ENCODE data around the gene FAM200C. TPM values are rescaled to one million over a fixed set of nuclear protein-coding genes. Genes with fewer than 3 reads are reported as not detected.

Gene FAM200C
- not detected for total RNA-seq
- under 1 TPM; 0.17 to 0.37 (median 0.35) TPM for polyA plus RNA-seq

DNA sequence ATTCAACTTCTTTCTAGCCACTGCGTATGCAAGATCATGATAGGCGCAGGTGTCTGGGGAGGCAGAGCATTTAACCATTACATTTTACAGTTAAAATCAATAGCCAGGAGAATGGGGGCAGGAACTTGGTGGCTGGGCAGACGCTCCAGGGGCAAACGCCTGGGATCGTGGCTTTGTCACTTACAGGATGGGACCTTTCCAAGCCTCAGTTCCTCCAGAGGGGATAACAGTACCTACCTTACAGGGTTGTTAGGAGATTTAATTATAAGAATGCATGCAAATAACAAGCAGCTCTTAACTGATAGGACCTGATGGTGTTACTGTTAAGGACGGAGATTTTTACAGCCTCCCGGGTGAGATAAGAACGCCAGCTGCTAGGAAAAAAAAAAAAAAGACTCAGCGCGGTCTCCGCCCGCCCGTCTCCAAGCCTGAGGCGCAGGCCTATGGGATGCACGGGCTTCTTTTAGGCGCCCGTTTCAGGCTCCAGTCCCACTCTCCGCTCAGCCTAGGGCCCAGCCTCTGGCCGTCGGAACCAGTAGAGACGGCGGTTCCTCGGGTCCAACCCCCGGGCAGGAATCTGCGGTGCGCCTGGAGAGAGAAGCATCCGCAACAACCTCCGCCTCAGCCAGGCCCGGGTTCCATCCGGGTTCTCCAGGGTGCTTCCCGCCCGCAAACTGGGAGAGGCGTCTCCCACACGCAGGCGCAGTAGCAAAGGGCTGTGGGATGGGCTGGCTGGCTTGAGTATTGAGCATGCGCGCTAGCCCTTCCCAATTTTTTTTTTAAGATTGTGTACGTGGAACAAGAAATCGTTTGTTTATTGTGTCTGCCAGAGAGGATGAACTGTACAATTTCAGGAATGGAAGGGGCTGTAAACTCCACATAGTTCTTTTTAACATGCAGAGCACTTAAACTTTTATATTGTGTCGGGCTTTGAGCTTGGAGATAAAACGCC lies at the start of gene FAM200C:
Gene FAM200C (minus strand): TSS at position 653 of the 952 bp plus-strand sequence. CDS start 4,564 bp downstream, outside the sequence.
- Histone ChIP-seq H3K4me3 (ENCODE audit: low read depth, low read length) (peak within 1 kb of the TSS; percentile 88), H3K27me3 (ENCODE audit: control insufficient read depth, insufficient read depth, low read length) (no peaks in the 10 kb centered on the region), H3K27ac (ENCODE audit: insufficient read depth, low read length, poor library complexity, severe bottlenecking) (peak within 1 kb of the TSS; percentile 8), H3K9me3 (ENCODE audit: control insufficient read depth in 2 of 2, low read length in 2 of 2) (no peaks in the 10 kb centered on the region), H3K36me3 (ENCODE audit: control insufficient read depth, insufficient read depth, low read length) (peaks cover 32% of the 10 kb centered on the region), H3K4me1 (ENCODE audit: control insufficient read depth, insufficient read depth, low read length, poor library complexity, severe bottlenecking) (peaks cover 11% of the 10 kb centered on the region)
- H3K4me3 Mint-ChIP-seq = peak within 1 kb of the TSS; percentile 91 to 96 (median 92)
- H3K27ac Mint-ChIP-seq = peak within 1 kb of the TSS; percentile 42 to 91 (median 88)
- DNase-seq (peak; percentile 40 to 71 (median 53)), ATAC-seq (ENCODE audit: low read depth in 2 of 2) (peak; percentile 54 to 55)
- H3K36me3 Mint-ChIP-seq = peaks cover 15% of the 10 kb centered on the region
- no peaks in the 10 kb centered on the region for H3K27me3 Mint-ChIP-seq
- H3K9me3 Mint-ChIP-seq = no peaks in the 10 kb centered on the region
- peaks cover 8 to 17% (median 13%) of the 10 kb centered on the region in 4 donors for H3K4me1 Mint-ChIP-seq

DNA sequence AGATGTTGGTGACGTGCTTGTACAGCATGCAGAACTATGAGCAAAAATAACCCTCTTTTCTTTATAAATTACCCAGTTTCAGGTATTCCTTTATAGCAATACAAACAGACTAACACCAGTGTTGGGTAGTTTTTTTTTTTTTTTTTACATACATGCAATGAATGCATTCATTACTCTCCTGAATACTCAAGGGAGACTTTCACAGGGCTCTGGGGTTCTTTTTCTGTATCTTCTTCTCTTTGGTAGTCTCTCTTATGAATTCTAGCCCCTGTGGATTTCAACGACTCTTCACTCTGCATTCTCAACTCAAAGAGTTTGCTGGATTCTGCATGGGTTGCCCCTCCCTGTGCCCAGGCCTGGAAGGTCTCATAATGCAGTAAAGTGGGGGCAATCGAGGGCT lies 49.6 kb upstream of the FAM200C start:
- no peak for DNase-seq
- peaks cover 0 to 9% (median 0%) of the 10 kb centered on the region in 7 donors for H3K9me3 Mint-ChIP-seq
- no peaks in the 10 kb centered on the region for H3K27me3 Mint-ChIP-seq
- no peaks in the 10 kb centered on the region for H3K36me3 Mint-ChIP-seq
- no peak for ATAC-seq (ENCODE audit: low read depth in 2 of 2)
- Histone ChIP-seq H3K36me3 (ENCODE audit: control insufficient read depth, insufficient read depth, low read length) (no peaks in the 10 kb centered on the region), H3K9me3 (ENCODE audit: control insufficient read depth in 2 of 2, low read length in 2 of 2) (no peaks in the 10 kb centered on the region), H3K27me3 (ENCODE audit: control insufficient read depth, insufficient read depth, low read length) (no peaks in the 10 kb centered on the region), H3K4me1 (ENCODE audit: control insufficient read depth, insufficient read depth, low read length, poor library complexity, severe bottlenecking) (peaks cover 18% of the 10 kb centered on the region), H3K4me3 (ENCODE audit: low read depth, low read length) (no peak overlapping the region), H3K27ac (ENCODE audit: insufficient read depth, low read length, poor library complexity, severe bottlenecking) (no peak overlapping the region)
- H3K4me3 Mint-ChIP-seq = no peak overlapping the region
- H3K4me1 Mint-ChIP-seq = peaks cover 26 to 59% (median 35%) of the 10 kb centered on the region in 4 donors
- peak overlapping the region in 2 of 3 donors; percentile 23 to 88 for H3K27ac Mint-ChIP-seq

- H3K27ac ChIP-seq (ENCODE audit: insufficient read depth, low read length, poor library complexity, severe bottlenecking) = no peak overlapping the region
- H3K27me3 ChIP-seq (ENCODE audit: control insufficient read depth, insufficient read depth, low read length) = no peaks in the 10 kb centered on the region
- H3K4me1 ChIP-seq (ENCODE audit: control insufficient read depth, insufficient read depth, low read length, poor library complexity, severe bottlenecking) = peaks cover 18% of the 10 kb centered on the region
- H3K4me1 Mint-ChIP-seq = peaks cover 26 to 60% (median 37%) of the 10 kb centered on the region in 4 donors
- DNase-seq (no peak), ATAC-seq (ENCODE audit: low read depth in 2 of 2) (no peak)
- no peaks in the 10 kb centered on the region for H3K36me3 Mint-ChIP-seq
- H3K27me3 Mint-ChIP-seq = no peaks in the 10 kb centered on the region
- no peaks in the 10 kb centered on the region for H3K36me3 ChIP-seq (ENCODE audit: control insufficient read depth, insufficient read depth, low read length)
- no peaks in the 10 kb centered on the region for H3K9me3 ChIP-seq (ENCODE audit: control insufficient read depth in 2 of 2, low read length in 2 of 2)
- no peak overlapping the region for H3K4me3 Mint-ChIP-seq
- peak overlapping the region in 1 of 3 donors; percentile 17 for H3K27ac Mint-ChIP-seq
- no peak overlapping the region for H3K4me3 ChIP-seq (ENCODE audit: low read depth, low read length)
- peaks cover 0 to 9% (median 0%) of the 10 kb centered on the region in 7 donors for H3K9me3 Mint-ChIP-seq
These were observed 49.0 kb upstream of the FAM200C start for GRCh38 chr5:160448886-160449285.

DNA sequence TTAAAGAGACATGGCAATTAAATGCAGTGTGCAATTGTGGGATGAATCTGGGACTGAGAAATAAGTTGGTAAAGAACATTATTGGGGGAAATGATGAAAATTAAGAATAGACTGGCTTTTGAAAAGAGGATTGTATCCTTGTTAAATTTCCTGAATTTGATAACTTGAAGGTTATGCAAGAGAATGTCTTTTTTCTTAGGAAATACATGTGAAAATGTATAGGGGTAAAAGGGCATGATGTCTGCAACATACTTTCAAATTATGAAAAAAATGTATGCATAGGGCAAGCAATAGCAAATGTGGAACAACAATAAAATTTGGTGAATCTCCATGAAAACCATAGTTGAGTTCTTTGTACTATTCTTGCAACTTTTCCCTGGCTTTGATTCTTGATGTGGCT lies 45.9 kb upstream of the FAM200C start:
- H3K4me1 Mint-ChIP-seq = peaks cover 20 to 63% (median 46%) of the 10 kb centered on the region in 4 donors

GRCh38 chr5:160445132-160445531 lies 45.3 kb upstream of the FAM200C start:
- Mint-ChIP-seq H3K4me1 (peaks cover 14 to 63% (median 42%) of the 10 kb centered on the region in 4 donors), H3K27me3 (no peaks in the 10 kb centered on the region), H3K4me3 (no peak overlapping the region), H3K36me3 (no peaks in the 10 kb centered on the region), H3K27ac (peak overlapping the region in 1 of 3 donors; percentile 67), H3K9me3 (peaks cover 0 to 9% (median 0%) of the 10 kb centered on the region in 7 donors)
- Histone ChIP-seq H3K4me3 (ENCODE audit: low read depth, low read length) (no peak overlapping the region), H3K9me3 (ENCODE audit: control insufficient read depth in 2 of 2, low read length in 2 of 2) (no peaks in the 10 kb centered on the region), H3K36me3 (ENCODE audit: control insufficient read depth, insufficient read depth, low read length) (no peaks in the 10 kb centered on the region), H3K27ac (ENCODE audit: insufficient read depth, low read length, poor library complexity, severe bottlenecking) (no peak overlapping the region), H3K4me1 (ENCODE audit: control insufficient read depth, insufficient read depth, low read length, poor library complexity, severe bottlenecking) (peaks cover 36% of the 10 kb centered on the region), H3K27me3 (ENCODE audit: control insufficient read depth, insufficient read depth, low read length) (no peaks in the 10 kb centered on the region)
- ATAC-seq (ENCODE audit: low read depth in 2 of 2) (no peak), DNase-seq (no peak)

More for the DNA sequence above, 45.9 kb upstream of the FAM200C start:
- no peaks in the 10 kb centered on the region for H3K9me3 ChIP-seq (ENCODE audit: control insufficient read depth in 2 of 2, low read length in 2 of 2)
- ATAC-seq (ENCODE audit: low read depth in 2 of 2) = no peak
- Mint-ChIP-seq H3K4me3 (no peak overlapping the region), H3K9me3 (peaks cover 0 to 9% (median 0%) of the 10 kb centered on the region in 7 donors), H3K27ac (peak overlapping the region in 2 of 3 donors; percentile 50 to 67), H3K36me3 (no peaks in the 10 kb centered on the region), H3K27me3 (no peaks in the 10 kb centered on the region)
- no peak overlapping the region for H3K4me3 ChIP-seq (ENCODE audit: low read depth, low read length)
- no peak overlapping the region for H3K27ac ChIP-seq (ENCODE audit: insufficient read depth, low read length, poor library complexity, severe bottlenecking)
- H3K36me3 ChIP-seq (ENCODE audit: control insufficient read depth, insufficient read depth, low read length) = no peaks in the 10 kb centered on the region
- peaks cover 37% of the 10 kb centered on the region for H3K4me1 ChIP-seq (ENCODE audit: control insufficient read depth, insufficient read depth, low read length, poor library complexity, severe bottlenecking)
- DNase-seq = no peak
- no peaks in the 10 kb centered on the region for H3K27me3 ChIP-seq (ENCODE audit: control insufficient read depth, insufficient read depth, low read length)

- Histone ChIP-seq H3K36me3 (ENCODE audit: control insufficient read depth, insufficient read depth, low read length) (no peaks in the 10 kb centered on the region), H3K9me3 (ENCODE audit: control insufficient read depth in 2 of 2, low read length in 2 of 2) (no peaks in the 10 kb centered on the region), H3K27ac (ENCODE audit: insufficient read depth, low read length, poor library complexity, severe bottlenecking) (no peak overlapping the region), H3K4me1 (ENCODE audit: control insufficient read depth, insufficient read depth, low read length, poor library complexity, severe bottlenecking) (peaks cover 31% of the 10 kb centered on the region), H3K4me3 (ENCODE audit: low read depth, low read length) (no peak overlapping the region), H3K27me3 (ENCODE audit: control insufficient read depth, insufficient read depth, low read length) (no peaks in the 10 kb centered on the region)
- H3K9me3 Mint-ChIP-seq = peaks cover 0 to 9% (median 0%) of the 10 kb centered on the region in 7 donors
- ATAC-seq (ENCODE audit: low read depth in 2 of 2) = no peak
- H3K4me3 Mint-ChIP-seq = no peak overlapping the region
- no peaks in the 10 kb centered on the region for H3K27me3 Mint-ChIP-seq
- peak overlapping the region in 2 of 3 donors; percentile 21 to 90 for H3K27ac Mint-ChIP-seq
- H3K4me1 Mint-ChIP-seq = peaks cover 10 to 59% (median 39%) of the 10 kb centered on the region in 4 donors
- H3K36me3 Mint-ChIP-seq = no peaks in the 10 kb centered on the region
- no peak for DNase-seq
These were observed 44.6 kb upstream of the FAM200C start for GRCh38 chr5:160444407-160444806.

DNA sequence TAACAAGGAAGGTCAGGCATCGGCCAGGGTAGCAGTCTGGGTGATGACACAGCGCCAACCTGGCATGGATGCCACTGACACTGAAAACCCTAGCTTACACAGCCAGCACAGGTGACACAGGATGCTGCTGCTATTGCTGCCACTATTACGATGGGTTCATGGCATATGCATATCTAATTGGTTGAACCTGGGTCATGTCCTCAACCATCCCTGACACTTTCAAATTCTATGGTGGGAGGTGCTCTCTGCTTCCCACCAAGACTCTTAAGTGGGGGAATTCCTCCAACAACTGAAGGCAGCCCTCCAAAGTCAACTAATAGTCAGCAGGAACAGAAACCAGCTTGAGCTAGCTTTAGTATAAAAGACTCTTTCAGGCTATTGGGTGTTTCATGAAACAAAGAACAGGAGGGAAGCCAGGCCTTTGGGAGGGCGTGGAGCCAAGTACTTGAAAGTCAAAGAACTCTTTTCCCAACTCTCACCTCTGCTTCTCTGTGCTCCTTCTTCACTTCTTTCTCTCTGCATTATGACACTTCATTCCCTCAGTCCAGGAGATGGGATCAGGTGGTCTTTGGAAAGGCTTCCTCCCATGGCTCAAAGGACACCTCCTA lies 43.1 kb upstream of the FAM200C start:
- Histone ChIP-seq H3K4me1 (ENCODE audit: control insufficient read depth, insufficient read depth, low read length, poor library complexity, severe bottlenecking) (peaks cover 31% of the 10 kb centered on the region), H3K27me3 (ENCODE audit: control insufficient read depth, insufficient read depth, low read length) (no peaks in the 10 kb centered on the region), H3K9me3 (ENCODE audit: control insufficient read depth in 2 of 2, low read length in 2 of 2) (no peaks in the 10 kb centered on the region), H3K27ac (ENCODE audit: insufficient read depth, low read length, poor library complexity, severe bottlenecking) (peak overlapping the region; percentile 37), H3K36me3 (ENCODE audit: control insufficient read depth, insufficient read depth, low read length) (no peaks in the 10 kb centered on the region), H3K4me3 (ENCODE audit: low read depth, low read length) (peak overlapping the region; percentile 49)
- peak in 1 of 3 donors; percentile 63 for DNase-seq
- peak overlapping the region; percentile 66 to 90 (median 87) for H3K27ac Mint-ChIP-seq
- peak overlapping the region in 3 of 4 donors; percentile 22 to 56 (median 31) for H3K4me3 Mint-ChIP-seq
- no peaks in the 10 kb centered on the region for H3K36me3 Mint-ChIP-seq
- H3K27me3 Mint-ChIP-seq = no peaks in the 10 kb centered on the region
- peak in 1 of 2 donors; percentile 25 for ATAC-seq (ENCODE audit: low read depth in 2 of 2)
- peaks cover 0 to 9% (median 0%) of the 10 kb centered on the region in 7 donors for H3K9me3 Mint-ChIP-seq
- peaks cover 10 to 68% (median 42%) of the 10 kb centered on the region in 4 donors for H3K4me1 Mint-ChIP-seq

Data from CD4-positive, CD25-positive, alpha-beta regulatory T cell (primary cell).